Neural progenitor cell (in vitro differentiated cells): ENCODE results near the gene CERT1. TPM values are rescaled to one million over a fixed set of nuclear protein-coding genes. Genes with fewer than 3 reads are reported as not detected.
"Not testable (repeated sequence)": the region's sequence is repeated elsewhere in the genome, so short reads cannot be mapped to it uniquely, and the experiment has no call there.

Experiments used
- DNase-seq: peaks from one replicate; pipeline ENCODE4 v3.0.0-alpha.2; 2016; ENCODE audit warnings: low spot score
- H2AFZ ChIP-seq: fragments of 200-600 bp; sonication (generic); replicated peaks from 2 replicates; pipeline ENCODE4 v1.6.1; 2016; ENCODE audit warnings: antibody characterized with exemption
- H3F3A ChIP-seq: fragments of 200-600 bp; sonication (generic); 2 replicates; pipeline ENCODE4 v1.6.1; 2016; ENCODE audit warnings: antibody characterized with exemption, low read depth
- H3K27ac ChIP-seq: fragments of 200-600 bp; sonication (generic); 2 replicates; pipeline ENCODE4 v1.5.1; 2016; ENCODE audit warnings: mild to moderate bottlenecking
- H3K27me3 ChIP-seq: fragments of 200-600 bp; sonication (generic); 2 replicates; pipeline ENCODE4 v1.6.1; 2016; ENCODE audit warnings: mild to moderate bottlenecking, moderate library complexity
- H3K36me3 ChIP-seq: fragments of 200-600 bp; sonication (generic); 2 replicates; pipeline ENCODE4 v1.5.1; 2016
- H3K4me1 ChIP-seq: fragments of 200-600 bp; sonication (generic); 2 replicates; pipeline ENCODE4 v1.6.1; 2016; ENCODE audit warnings: mixed run types
- H3K4me2 ChIP-seq: fragments of 200-600 bp; sonication (generic); 2 replicates; pipeline ENCODE4 v1.6.1; 2016
- H3K4me3 ChIP-seq: fragments of 200-600 bp; sonication (generic); 2 replicates; pipeline ENCODE4 v1.5.1; 2016
- H3K79me2 ChIP-seq: fragments of 200-600 bp; sonication (generic); 2 replicates; pipeline ENCODE4 v1.6.1; 2016; ENCODE audit warnings: low read depth
- H3K9ac ChIP-seq: fragments of 200-600 bp; sonication (generic); 2 replicates; pipeline ENCODE4 v1.6.1; 2016
- H3K9me3 ChIP-seq: fragments of 200-600 bp; sonication (generic); 2 replicates; pipeline ENCODE4 v1.5.1; 2016; ENCODE audit warnings: low read depth
- H4K20me1 ChIP-seq: fragments of 200-600 bp; sonication (generic); 2 replicates; pipeline ENCODE4 v1.6.1; 2016; ENCODE audit warnings: low read depth
- H3K27ac Mint-ChIP-seq: 3 replicates; pipeline ENCODE4 v1.8.0; 2021; ENCODE audit warnings: mixed read lengths
- H3K27me3 Mint-ChIP-seq: 2 replicates; pipeline ENCODE4 v1.8.0; 2022; ENCODE audit warnings: low read depth, mild to moderate bottlenecking, inconsistent platforms, moderate library complexity, mixed read lengths; ENCODE audit not compliant: insufficient read depth
- H3K36me3 Mint-ChIP-seq: 3 replicates; pipeline ENCODE4 v1.8.0; 2021; ENCODE audit warnings: mixed read lengths
- H3K4me1 Mint-ChIP-seq: 3 replicates; pipeline ENCODE4 v1.8.0; 2021; ENCODE audit warnings: mixed read lengths
- H3K4me3 Mint-ChIP-seq: 3 replicates; pipeline ENCODE4 v1.8.0; 2021; ENCODE audit warnings: mild to moderate bottlenecking, moderate library complexity, mixed read lengths
- H3K9me3 Mint-ChIP-seq: 3 replicates; pipeline ENCODE4 v1.8.0; 2020; ENCODE audit warnings: mixed read lengths
- CTCF ChIP-seq: fragments of 200-600 bp; sonication (generic); IDR thresholded peaks from 2 replicates; pipeline ENCODE4 v1.5.1; 2017; ENCODE audit warnings: antibody characterized with exemption, mild to moderate bottlenecking
- EZH2 ChIP-seq: fragments of 200-600 bp; sonication (generic); IDR thresholded peaks from 2 replicates; pipeline ENCODE4 v1.6.1; 2017; ENCODE audit warnings: antibody characterized with exemption, mild to moderate bottlenecking, moderate library complexity
- EZH2phosphoT487 ChIP-seq: fragments of 200-600 bp; sonication (generic); IDR thresholded peaks from 2 replicates; pipeline ENCODE4 v1.6.1; 2017; ENCODE audit warnings: antibody characterized with exemption
- total RNA-seq: library from RNA; depleted of rRNA; stranded (reverse); fragments of >200 nt; gene quantifications from 2 replicates; pipeline ENCODE4 v1.2.3, GENCODE V29; 2015; ENCODE audit warnings: low replicate concordance

CERT1 gene
- total RNA-seq, 1 donor from 2014 or later: 50.4 TPM

DNA sequence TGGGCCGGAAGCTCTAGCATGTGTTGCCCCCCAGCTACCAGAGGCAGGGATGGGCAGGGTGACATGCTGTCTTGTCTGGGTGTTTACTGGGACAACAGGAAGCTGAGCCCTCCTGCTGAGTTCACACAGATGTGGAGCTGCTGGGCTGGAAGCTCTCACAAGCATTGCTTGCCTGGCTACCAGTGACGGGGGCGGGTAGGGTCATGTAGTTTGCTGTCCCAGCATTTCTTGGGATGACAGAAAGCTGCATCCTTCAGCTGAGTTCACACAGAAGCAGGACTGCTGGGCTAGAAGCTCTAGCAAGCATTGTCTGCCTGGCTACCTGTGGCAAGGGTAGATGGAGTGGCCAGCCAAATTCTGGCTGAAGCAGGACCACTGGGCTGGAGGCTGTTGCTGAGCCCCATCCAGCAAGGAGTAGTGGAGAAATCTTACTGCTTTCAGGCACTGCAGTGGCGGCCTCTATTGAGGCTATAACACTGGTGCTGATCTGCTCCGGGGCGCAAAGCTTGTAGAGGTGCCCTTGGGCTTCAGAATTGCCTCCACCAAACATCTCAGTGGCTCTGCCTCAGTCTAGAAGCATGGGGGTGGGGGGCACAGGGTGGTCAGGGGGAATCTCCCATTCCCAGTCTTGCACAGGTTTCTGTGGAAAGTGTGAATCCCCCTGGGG, 25.4 kb upstream of the CERT1 start:
- DNase-seq: no peak

DNA sequence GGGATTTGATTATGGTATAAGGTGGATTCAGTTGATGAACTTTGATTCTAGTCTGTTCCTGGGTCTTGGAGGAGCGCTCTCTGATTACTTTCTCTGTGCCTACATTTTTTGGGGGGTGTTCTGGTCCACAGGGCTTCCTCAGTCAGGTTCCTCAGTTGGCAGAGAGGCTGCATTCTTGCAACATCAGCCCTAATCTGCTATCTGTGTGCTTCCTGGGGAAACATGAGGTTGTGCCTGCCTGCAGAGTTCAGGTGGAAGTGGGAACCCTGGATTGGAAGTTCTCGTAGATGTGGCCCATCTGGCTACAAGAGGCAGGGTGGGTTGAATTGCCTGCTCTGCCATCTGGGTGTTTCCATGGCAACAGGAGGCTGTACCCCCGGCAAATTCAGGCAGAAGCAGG, 24.7 kb upstream of the CERT1 start:
- TF ChIP-seq EZH2phosphoT487 (no peak), EZH2 (no peak)

More for the DNA sequence above, 25.4 kb upstream of the CERT1 start:
- TF ChIP-seq EZH2 (no peak), EZH2phosphoT487 (no peak), CTCF (no peak)
- H3K36me3 ChIP-seq: no peaks in the 10 kb centered on the region
- no peak overlapping the region for H2AFZ ChIP-seq
- no peaks in the 10 kb centered on the region for H3K27me3 ChIP-seq
- peaks cover 35% of the 10 kb centered on the region for H3K9me3 Mint-ChIP-seq
- H3K4me1 Mint-ChIP-seq: peaks cover 3% of the 10 kb centered on the region
- H3K4me3 Mint-ChIP-seq: no peak overlapping the region
- no peak overlapping the region for H3K9ac ChIP-seq
- H3K9me3 ChIP-seq: no peaks in the 10 kb centered on the region
- H3K4me3 ChIP-seq: no peak overlapping the region
- no peaks in the 10 kb centered on the region for H3K27me3 Mint-ChIP-seq
- no peak overlapping the region for H3K27ac Mint-ChIP-seq
- no peaks in the 10 kb centered on the region for H3F3A ChIP-seq
- no peaks in the 10 kb centered on the region for H3K4me1 ChIP-seq
- H3K27ac ChIP-seq: no peak overlapping the region
- no peaks in the 10 kb centered on the region for H4K20me1 ChIP-seq
- peaks cover 57% of the 10 kb centered on the region for H3K79me2 ChIP-seq
- H3K4me2 ChIP-seq: no peak overlapping the region
- H3K36me3 Mint-ChIP-seq: peaks cover 25% of the 10 kb centered on the region

DNA sequence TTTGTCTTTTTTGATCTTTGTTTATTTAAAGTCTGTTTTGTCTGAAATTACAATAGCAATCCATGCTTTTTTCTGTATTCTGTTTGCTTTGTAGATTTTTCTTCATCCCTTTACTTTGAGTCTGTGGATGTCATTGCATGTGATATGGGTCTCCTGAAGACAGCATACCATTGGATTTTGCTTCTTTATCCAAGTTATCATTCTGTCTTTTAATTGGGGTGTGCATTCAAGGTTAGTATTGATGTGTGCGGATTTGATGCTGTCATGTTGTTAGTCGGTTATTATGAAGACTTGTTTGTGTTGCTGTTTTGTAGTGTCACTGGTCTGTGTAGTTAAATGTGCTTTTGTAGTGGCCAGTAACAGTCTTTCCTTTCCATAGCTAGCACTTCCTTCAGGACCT, 23.3 kb upstream of the CERT1 start:
- DNase-seq: no peak
- Histone ChIP-seq H3K79me2 (peaks cover 62% of the 10 kb centered on the region), H3K4me2 (no peak overlapping the region), H3K36me3 (no peaks in the 10 kb centered on the region), H3K27me3 (no peaks in the 10 kb centered on the region), H3K27ac (no peak overlapping the region), H3K4me3 (no peak overlapping the region), H3K9ac (no peak overlapping the region), H2AFZ (no peak overlapping the region), H4K20me1 (no peaks in the 10 kb centered on the region), H3F3A (no peaks in the 10 kb centered on the region), H3K9me3 (no peaks in the 10 kb centered on the region), H3K4me1 (no peaks in the 10 kb centered on the region)
- Mint-ChIP-seq H3K27ac (no peak overlapping the region), H3K4me3 (no peak overlapping the region), H3K4me1 (peaks cover 3% of the 10 kb centered on the region), H3K27me3 (no peaks in the 10 kb centered on the region), H3K9me3 (peaks cover 39% of the 10 kb centered on the region), H3K36me3 (peaks cover 26% of the 10 kb centered on the region)
- TF ChIP-seq CTCF (no peak), EZH2 (no peak), EZH2phosphoT487 (no peak)

More for the DNA sequence above, 24.7 kb upstream of the CERT1 start:
- no peaks in the 10 kb centered on the region for H3K9me3 ChIP-seq
- DNase-seq: no peak
- no peaks in the 10 kb centered on the region for H4K20me1 ChIP-seq
- H2AFZ ChIP-seq: no peak overlapping the region
- H3K79me2 ChIP-seq: peaks cover 62% of the 10 kb centered on the region
- H3K9me3 Mint-ChIP-seq: peaks cover 37% of the 10 kb centered on the region
- no peaks in the 10 kb centered on the region for H3F3A ChIP-seq
- H3K36me3 ChIP-seq: no peaks in the 10 kb centered on the region
- H3K27ac ChIP-seq: no peak overlapping the region
- peaks cover 26% of the 10 kb centered on the region for H3K36me3 Mint-ChIP-seq
- no peak overlapping the region for H3K9ac ChIP-seq
- H3K4me3 Mint-ChIP-seq: no peak overlapping the region
- no peaks in the 10 kb centered on the region for H3K4me1 ChIP-seq
- no peak overlapping the region for H3K27ac Mint-ChIP-seq
- no peak overlapping the region for H3K4me2 ChIP-seq
- H3K27me3 ChIP-seq: no peaks in the 10 kb centered on the region
- no peaks in the 10 kb centered on the region for H3K27me3 Mint-ChIP-seq
- H3K4me1 Mint-ChIP-seq: peaks cover 3% of the 10 kb centered on the region
- H3K4me3 ChIP-seq: no peak overlapping the region

- H3K4me3 ChIP-seq, H3K9me3 ChIP-seq, H3K27ac ChIP-seq, H3K9ac ChIP-seq, H3K27me3 ChIP-seq, H2AFZ ChIP-seq, H3K4me2 ChIP-seq, H3K4me1 Mint-ChIP-seq, H4K20me1 ChIP-seq, DNase-seq, H3K4me1 ChIP-seq, H3K27ac Mint-ChIP-seq, H3K4me3 Mint-ChIP-seq, H3F3A ChIP-seq, H3K36me3 ChIP-seq, H3K27me3 Mint-ChIP-seq: not testable (repeated sequence)
- H3K9me3 Mint-ChIP-seq: peaks cover 43% of the 10 kb centered on the region
- H3K36me3 Mint-ChIP-seq: peaks cover 30% of the 10 kb centered on the region
- peaks cover 57% of the 10 kb centered on the region for H3K79me2 ChIP-seq
These were observed 22.3 kb upstream of the CERT1 start for GRCh38 chr5:75533716-75534115.
